ENCODE measurements around the gene ISX. TPM values are rescaled to one million over a fixed set of nuclear protein-coding genes. Genes with fewer than 3 reads are reported as not detected.

The ISX gene
- polyA plus RNA-seq, 3 donors: 0.16 to 0.29 (median 0.23) TPM

DNA sequence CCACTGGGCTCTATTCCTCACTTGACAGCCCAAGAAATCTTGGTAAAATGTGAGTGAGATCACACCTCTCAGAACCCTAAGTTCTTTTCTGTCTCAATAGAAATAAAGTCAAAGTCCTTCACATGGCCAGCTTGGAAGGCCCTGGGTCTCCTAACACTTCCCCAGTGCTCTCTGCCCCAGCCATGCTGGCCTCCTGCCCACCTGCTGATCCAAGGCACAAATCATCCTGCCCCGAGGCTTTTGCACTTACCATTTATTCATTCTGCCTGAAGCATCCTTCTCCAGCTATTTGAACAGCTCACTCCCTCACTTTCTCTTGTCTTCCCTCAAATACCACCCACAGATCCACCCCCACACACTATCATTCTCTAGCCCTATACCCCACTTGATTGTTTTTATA, 26.4 kb downstream of the ISX start:
- DNase-seq (ENCODE audit: extremely low read depth in 1 of 11, low read depth in 9 of 11, low spot score in 4 of 11): no peak

DNA sequence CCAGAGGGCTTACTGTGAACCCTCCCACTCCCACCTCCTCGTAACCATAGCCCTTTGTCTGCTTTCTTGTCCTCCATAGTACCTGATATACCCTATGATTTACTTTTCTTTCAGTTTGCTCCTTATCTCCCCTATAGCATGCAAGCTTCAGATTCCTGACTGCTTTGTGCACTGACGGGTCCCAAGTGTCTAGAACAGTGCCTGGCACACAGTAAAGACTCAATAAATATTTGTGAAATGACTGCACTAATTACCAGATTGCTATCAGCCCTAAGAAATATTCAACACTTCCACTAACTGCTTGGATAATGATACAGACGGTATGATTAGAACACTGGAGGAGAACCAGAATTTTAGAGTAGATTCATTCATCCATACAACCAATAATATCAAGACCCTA, 33.0 kb downstream of the ISX start:
- no peak for DNase-seq (ENCODE audit: extremely low read depth in 1 of 11, low read depth in 9 of 11, low spot score in 4 of 11)

DNA sequence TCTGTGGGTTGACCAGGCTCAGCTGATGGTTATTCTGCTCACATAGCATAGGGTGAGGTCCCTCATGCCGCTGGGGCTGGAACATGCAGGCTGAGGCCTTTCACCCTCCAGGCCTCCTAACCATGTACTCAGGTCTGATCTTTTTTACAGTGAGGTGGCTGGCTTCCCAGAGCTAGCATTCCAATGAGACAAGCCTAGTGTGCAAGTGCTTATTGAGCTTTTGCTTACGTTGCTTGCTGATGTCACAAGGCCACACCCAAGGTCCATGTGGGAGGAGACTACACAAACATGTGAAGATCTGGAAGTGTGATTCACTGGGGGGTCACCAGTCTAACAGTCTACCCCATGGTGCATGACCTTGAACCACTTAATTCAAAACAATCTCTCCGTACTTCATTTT, 33.9 kb downstream of the ISX start:
- no peak for DNase-seq (ENCODE audit: extremely low read depth in 1 of 11, low read depth in 9 of 11, low spot score in 4 of 11)

DNA sequence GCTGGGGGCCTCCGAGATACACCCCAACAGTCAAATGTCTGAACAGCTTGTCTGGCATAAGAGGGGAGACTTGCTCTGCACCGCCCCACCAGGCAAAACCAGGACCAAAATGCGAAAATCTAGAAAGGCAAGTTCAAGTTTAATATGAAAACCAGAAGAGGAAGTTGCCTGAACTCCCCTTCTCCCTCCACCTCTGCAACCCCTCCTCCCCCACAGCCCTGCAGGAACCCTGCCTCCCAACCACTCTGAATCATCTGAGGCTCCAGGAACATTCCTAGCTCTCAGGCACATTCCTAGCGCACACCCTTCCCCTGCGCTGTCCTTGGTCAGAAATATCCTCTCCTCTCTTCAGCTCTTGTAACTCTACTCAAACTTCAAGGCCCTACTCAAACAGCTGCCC, 36.7 kb downstream of the ISX start:
- peak in 10 of 11 donors; percentile 9 to 55 (median 18) for DNase-seq (ENCODE audit: extremely low read depth in 1 of 11, low read depth in 9 of 11, low spot score in 4 of 11)

DNA sequence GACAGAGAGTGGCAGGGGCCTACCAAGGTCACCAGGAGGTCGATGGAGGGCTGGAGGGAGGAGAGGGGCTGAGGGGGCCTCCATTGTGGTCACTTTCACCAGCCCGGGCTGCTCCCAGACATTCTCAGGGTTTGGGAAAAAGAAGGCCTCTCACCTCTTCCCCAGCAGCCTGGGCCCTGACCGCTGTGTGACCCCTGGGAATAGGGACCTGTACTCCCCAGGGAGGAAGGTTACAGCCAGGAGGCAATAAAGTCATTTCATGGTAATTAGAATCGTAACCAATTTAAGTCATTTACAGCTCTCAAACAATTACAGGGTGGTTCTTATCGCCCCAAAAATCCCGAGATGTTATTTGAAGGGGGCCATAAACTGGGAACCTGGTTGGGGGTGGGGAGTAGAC, 37.8 kb downstream of the ISX start:
- DNase-seq (ENCODE audit: extremely low read depth in 1 of 11, low read depth in 9 of 11, low spot score in 4 of 11): no peak

DNA sequence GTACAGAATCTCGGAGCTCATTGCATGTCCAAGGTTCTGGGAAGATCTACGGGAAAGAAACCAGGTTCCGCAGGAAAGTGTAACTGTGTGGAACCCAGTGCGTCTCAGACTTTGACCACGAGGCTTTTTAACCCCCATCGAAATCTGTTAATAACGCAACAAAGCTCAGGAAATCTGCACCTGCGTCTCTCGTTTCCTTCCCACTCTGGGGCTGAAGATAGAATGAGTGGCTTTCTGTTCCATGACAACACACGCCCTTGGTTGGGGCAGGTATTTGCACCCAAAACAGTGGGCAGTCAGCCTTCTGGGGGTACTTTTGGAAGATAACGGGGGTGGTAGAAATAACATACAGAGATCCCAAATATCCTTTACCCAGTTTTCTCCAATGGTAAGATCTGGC, 38.5 kb downstream of the ISX start:
- DNase-seq (ENCODE audit: extremely low read depth in 1 of 11, low read depth in 9 of 11, low spot score in 4 of 11): no peak

DNA sequence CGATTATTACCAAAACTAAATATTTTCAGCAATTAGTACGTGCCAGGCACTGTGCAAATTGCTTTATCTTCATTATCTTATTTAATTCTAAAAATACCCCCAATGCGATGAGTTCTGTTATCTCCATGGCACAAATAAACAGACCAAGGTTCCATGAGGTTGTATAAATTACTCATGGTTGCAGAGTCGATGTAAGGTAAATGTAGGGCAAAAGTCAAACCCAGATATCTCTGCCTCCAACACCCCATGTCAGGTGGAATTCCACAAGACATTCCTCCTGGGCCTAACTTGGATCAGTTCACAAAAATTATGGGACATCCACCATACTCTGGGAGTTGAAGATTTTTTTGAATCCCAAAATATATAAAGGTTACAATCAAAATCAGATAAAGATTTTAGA, 43.7 kb downstream of the ISX start:
- DNase-seq (ENCODE audit: extremely low read depth in 1 of 11, low read depth in 9 of 11, low spot score in 4 of 11): no peak

DNA sequence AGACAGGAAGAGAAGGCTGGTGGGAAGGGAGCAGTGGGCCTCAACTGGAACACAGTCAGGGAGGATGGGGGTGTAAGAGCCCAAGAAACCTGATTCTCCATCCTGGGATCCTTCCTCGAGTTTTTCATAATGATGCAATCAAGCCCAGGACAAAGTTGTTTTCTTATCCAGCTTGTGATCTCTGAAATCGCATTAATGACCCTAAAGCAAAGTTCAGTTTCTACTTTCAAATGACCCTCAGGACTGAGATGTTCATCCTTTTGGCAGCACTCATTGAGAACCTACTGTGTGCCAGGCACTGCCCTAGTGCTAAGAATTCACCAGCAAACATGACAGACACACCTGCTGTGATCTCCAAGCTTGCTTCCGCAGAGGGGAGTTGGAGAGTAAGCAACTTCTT, 45.3 kb downstream of the ISX start:
- DNase-seq (ENCODE audit: extremely low read depth in 1 of 11, low read depth in 9 of 11, low spot score in 4 of 11): no peak

DNA sequence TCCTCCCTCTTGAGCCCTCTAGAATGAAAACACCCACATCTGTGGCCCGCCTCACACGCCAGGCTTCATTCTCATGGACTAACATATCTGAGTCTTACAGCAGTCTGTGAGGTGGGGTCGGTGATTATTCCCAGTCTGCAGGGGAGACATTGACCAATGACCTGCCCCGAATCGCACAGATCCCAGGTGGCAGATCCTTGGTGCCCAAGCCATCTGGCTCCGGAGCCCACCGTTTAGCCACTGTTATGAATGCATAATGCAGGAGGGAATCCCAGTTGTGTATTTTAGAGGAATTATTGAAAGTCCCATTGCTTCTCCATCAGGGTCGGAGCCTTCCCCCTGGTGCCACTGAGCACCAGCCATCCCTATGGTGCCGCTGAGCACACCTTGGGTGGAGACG, 47.4 kb downstream of the ISX start:
- no peak for DNase-seq (ENCODE audit: extremely low read depth in 1 of 11, low read depth in 9 of 11, low spot score in 4 of 11)

DNA sequence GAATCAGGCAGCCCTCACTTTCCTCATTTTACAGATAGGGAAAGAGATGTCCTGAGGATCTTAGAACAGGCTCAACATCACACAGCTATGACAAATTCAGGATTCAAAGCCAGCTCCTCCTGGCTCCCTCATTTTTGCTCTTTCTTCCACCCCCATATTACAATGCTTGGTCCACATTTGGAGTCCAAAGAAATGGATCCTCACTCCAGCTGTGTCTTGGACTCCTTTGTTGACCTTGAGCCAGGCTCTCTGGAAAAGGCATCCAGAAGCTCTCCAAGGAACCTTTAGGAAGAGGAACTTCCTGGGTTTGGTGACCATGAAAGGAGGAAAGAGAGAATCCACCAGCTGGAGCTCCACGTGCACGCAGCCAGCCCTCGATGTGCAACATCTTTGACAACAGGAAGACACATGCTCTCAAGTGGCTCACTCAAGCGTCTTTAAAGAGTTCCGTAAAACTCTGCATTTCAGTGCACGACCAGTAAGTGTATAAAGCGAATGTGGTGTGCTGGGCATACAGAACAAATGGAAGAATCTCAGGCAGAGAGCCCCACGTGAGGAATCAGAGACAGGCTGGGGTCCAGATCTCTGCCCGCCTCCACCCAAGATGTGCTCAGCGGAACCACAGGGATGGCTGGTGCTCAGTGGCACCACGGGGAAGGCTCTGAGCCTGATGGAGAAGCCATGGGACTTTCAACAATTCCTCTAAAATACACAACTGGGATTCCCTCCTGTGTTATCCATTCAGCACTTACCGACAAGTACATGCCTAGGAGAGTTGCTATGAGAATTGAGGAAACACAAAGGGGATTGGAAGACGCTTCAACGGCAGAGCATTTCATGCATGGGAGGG, 48.4 kb downstream of the ISX start:
- DNase-seq (ENCODE audit: extremely low read depth in 1 of 11, low read depth in 9 of 11, low spot score in 4 of 11): no peak

DNA sequence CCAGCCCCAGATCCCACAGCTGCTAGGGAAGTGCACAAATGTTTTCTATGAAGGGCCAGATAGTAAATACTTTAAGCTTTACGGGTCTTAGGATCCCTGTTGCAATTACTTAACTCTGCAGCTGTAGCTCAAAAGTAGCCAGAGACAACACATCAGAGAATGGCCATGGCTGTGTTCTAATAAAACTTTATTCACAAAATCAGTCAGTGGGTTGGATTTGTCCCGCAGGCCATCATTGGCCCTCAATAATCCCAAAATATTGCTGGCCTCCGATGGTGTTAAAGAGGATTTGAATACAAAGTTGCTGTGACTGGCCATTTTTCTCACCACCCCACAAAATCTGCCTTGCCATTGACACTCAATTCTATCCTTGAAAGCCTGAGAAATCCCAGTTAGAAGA, 49.6 kb downstream of the ISX start:
- DNase-seq (ENCODE audit: extremely low read depth in 1 of 11, low read depth in 9 of 11, low spot score in 4 of 11): no peak

DNA sequence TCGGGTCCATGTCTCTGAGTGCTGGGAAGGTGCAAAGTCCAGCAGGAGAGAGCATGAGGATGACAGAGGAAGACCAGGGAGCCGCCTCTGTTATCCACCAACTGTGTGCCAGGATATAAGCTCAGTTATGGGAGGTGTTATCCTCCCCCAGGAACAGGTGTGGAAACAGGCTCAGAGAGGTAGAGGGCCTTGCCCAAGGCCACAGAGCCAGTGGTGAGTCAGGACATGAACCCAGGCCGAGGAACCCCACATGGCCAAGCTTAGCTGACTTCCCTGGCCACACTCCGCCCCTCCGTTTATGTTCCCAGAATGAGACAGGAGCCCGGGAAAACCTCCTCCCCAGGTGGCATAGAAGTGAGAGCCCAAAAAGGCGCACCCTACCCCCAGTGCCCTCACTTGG, 50.3 kb downstream of the ISX start:
- no peak for DNase-seq (ENCODE audit: extremely low read depth in 1 of 11, low read depth in 9 of 11, low spot score in 4 of 11)

DNA sequence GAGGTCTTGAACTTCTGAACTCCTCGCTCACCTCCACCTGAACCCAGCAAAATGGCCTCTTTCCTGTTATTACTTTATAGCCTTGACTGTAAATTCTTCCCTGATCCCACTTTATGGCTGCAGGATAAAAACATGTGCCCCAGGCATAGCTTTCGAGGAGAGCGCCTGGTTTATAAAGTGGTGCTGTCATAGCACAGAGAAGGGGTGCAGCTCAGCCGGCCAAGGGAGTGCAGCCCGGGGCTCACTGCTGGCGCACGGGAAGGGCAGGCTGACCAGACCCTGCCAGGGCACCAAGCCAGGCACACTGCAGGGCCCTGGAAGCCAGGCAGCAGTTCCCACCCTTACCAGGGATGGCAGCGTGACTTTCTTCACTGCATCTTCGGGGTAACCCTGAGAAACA, 50.9 kb downstream of the ISX start:
- DNase-seq (ENCODE audit: extremely low read depth in 1 of 11, low read depth in 9 of 11, low spot score in 4 of 11): no peak

DNA sequence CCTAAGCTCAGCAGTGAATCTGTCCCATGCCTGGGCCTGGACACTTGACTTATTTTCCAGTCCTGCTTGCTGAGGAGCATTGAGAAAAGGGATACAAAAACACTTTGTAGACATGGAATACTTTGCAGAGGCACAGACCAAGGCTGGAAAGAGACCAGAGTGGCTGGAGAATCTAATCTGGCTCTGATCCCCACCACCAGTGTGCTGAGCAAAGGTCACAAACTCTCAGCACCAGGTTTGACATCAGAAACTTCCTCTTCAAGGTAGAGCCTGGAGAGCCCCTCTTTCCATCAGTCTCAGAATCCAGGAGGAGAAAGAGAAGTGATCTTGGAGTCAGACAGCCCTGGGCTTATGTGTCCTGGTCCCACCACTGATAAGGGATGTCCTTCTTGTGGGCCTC, 53.5 kb downstream of the ISX start:
- DNase-seq (ENCODE audit: extremely low read depth in 1 of 11, low read depth in 9 of 11, low spot score in 4 of 11): no peak

DNA sequence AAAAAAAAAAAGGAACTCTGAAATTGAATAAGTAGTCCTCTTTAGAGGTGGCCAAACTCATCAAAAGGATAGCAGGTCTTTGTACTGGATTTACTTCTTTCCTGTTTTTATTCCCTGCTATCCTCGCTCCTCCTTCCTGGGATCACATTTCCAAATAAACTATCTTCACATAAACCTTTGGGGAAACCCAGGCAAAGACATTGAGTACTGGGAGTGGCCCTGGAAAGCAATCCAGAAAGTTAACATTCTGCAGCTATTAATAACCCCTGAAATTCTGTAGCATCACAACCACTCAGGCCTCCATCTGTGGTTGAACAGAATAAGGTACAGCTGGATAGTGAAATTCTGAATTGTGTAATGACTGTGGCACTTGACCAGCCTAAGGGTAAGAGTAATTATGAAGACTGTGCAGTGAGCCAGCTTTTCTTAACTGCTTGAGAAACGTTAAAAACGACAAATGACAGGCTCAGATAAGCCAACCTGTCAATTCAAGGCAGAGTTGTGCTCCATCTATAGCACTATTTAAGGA, 58.8 kb downstream of the ISX start:
- no peak for DNase-seq (ENCODE audit: extremely low read depth in 1 of 11, low read depth in 9 of 11, low spot score in 4 of 11)

DNA sequence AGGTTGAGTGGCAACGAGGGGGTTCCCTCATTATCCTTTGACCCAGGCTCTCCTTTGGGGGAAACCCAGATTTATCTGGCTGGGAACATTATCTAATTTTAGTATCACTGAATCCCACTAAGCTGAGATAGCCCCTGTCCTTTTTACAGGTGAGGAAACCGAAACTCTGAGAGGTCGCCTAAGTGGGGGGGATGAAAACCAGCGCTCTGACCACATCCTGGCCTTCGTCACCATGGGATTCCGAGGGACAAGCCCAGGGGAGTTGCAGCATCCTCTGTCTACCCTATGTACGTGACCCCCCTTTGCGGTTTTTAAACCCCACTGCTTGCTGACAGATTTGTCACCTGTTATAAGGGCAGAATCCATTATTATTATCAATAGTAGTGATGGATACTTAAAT, 61.0 kb downstream of the ISX start:
- DNase-seq (ENCODE audit: extremely low read depth in 1 of 11, low read depth in 9 of 11, low spot score in 4 of 11): no peak

DNA sequence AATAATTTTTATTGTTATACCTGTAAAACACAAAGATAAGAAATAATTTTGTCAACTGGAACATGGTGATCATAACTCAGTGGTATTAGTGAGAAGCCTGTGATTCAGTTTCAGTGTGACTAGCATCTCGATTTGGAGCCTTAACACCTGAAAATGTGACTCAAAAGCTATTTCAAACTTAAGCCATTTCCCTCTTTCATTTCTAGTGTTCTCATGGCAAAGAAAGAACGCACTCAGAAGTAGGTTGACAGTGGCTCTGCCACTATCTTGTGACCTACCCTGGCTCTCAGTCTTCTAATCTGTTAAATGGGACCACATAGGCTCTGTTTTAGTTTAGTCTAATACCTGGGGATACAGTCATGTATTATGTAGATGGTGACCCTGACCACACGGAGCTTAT, 62.7 kb downstream of the ISX start:
- no peak for DNase-seq (ENCODE audit: extremely low read depth in 1 of 11, low read depth in 9 of 11, low spot score in 4 of 11)

DNA sequence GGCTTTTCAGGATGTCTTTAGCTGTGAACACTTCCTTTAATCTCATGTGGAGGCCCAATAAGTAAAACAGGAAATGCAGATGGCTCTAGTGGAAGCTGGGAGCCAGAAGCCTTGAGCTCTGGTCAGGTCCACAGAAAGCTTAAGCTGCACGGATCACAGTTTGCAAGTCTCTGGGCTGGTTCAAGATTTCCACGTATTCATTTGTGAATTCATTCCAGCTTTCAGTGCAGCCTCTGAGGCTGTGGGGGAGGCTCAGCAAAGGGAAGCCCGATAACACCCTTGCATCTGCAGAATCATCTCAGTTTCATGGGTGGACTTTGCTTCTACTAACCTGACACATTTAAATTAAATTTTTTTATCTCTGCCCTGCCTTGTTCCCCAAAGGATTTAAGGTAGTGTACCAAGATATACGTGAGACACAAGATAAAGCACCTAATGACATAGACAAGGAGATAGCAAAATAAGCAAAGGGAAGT, 65.6 kb downstream of the ISX start:
- no peak for DNase-seq (ENCODE audit: extremely low read depth in 1 of 11, low read depth in 9 of 11, low spot score in 4 of 11)

DNA sequence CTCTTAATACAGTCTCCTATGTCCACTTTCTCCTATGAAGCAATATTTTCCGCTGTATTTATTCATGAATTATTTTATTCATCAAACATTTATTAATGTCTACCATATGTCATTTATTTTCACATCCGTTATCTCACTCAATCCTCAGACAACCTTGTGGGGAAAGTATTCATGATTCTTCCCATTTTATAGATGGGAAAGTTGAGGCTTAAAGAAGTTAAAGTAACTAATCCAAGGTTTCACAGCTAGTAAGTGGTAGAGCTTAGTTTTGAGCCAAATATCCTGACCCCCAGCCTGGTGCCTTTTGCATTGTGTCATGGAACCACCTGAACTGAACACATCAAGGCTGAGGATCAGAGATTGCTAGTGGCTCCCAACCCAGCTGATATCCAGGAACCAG, 66.6 kb downstream of the ISX start:
- DNase-seq (ENCODE audit: extremely low read depth in 1 of 11, low read depth in 9 of 11, low spot score in 4 of 11): no peak

DNA sequence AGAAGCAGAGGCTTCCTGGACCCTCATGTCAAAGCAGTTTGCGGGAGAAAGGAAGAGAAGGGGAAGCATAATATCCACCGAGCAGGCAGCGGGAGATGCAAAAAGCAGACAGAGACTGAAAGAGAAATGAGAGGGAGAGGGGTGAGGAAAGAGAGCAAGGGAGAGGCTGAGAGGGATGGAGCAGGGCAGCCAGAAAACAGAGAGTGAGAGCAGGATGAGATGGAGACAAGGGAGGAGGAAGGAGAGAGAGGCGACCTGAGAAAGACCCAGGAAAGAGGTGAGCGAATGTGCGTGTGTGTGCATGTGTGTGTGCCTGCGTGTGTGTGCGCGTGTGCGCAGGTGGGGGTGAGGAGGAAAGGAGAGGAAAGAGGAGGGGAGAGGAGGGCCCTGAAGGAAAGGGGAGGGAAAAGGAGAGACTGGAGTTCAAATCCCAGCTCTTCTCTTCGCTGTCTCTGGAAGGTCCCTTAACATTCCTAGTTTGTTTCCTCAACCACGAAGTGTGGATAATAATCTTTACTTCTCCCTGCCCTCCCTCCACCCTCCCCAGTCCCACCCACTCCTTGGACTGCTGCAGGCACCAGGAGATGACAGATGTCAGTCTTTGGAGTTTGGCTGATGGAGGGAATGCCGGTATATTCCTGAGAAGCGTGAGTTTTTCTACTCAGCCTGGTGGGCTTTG, 67.9 kb downstream of the ISX start:
- DNase-seq (ENCODE audit: extremely low read depth in 1 of 11, low read depth in 9 of 11, low spot score in 4 of 11): no peak

Measured in renal cortex interstitium (tissue), 11 donors.